Measurements from ENCODE around the gene ACTR3C.
"Not testable (repeated sequence)": the region's sequence is repeated elsewhere in the genome, so short reads cannot be mapped to it uniquely, and the experiment has no call there.

The ACTR3C gene

GRCh38 chr7:150222083-150222972 lies 101.0 kb downstream of the ACTR3C start:
- H3K4me3 ChIP-seq (ENCODE audit: low read depth, low read length); DNase-seq (ENCODE audit: low read depth): not testable (repeated sequence)

- H3K4me3 ChIP-seq (ENCODE audit: low read depth, low read length); DNase-seq (ENCODE audit: low read depth): not testable (repeated sequence)
Measured at GRCh38 chr7:150220673-150221181, 102.6 kb downstream of the ACTR3C start.

GRCh38 chr7:150219941-150220658 lies 103.2 kb downstream of the ACTR3C start:
- not testable (repeated sequence) for H3K4me3 ChIP-seq (ENCODE audit: low read depth, low read length); DNase-seq (ENCODE audit: low read depth)

- not testable (repeated sequence) for DNase-seq (ENCODE audit: low read depth)
Measured at GRCh38 chr7:150206848-150207247, 116.5 kb downstream of the ACTR3C start.

GRCh38 chr7:150205866-150206265 lies 117.5 kb downstream of the ACTR3C start:
- DNase-seq (ENCODE audit: low read depth); H3K4me3 ChIP-seq (ENCODE audit: low read depth, low read length): not testable (repeated sequence)

More at GRCh38 chr7:150206848-150207247, 116.5 kb downstream of the ACTR3C start:
- H3K4me3 ChIP-seq (ENCODE audit: low read depth, low read length): not testable (repeated sequence)

GRCh38 chr7:150204577-150204976 lies 118.8 kb downstream of the ACTR3C start:
- H3K4me3 ChIP-seq (ENCODE audit: low read depth, low read length); DNase-seq (ENCODE audit: low read depth): not testable (repeated sequence)

- not testable (repeated sequence) for H3K4me3 ChIP-seq (ENCODE audit: low read depth, low read length); DNase-seq (ENCODE audit: low read depth)
Measured at GRCh38 chr7:150202894-150203293, 120.5 kb downstream of the ACTR3C start.
